ENCODE data around the gene MBOAT2. TPM values are rescaled to one million over a fixed set of nuclear protein-coding genes. Genes with fewer than 3 reads are reported as not detected.
A peak's percentile ranks its signal among the peaks of the same experiment; 100 is the strongest.

MBOAT2 gene
- polyA plus RNA-seq, 3 donors: 5.1 to 9.0 (median 5.5) TPM

- Histone ChIP-seq H3K9me3 (replicated peaks in 1 of 2; ENCODE audit: control insufficient read depth in 1 of 2, insufficient read depth in 1 of 2, low read length in 2 of 2) (no peaks in the 10 kb centered on the region), H3K4me2 (replicated peaks; ENCODE audit: extremely low read depth, low read length, poor library complexity, severe bottlenecking) (no peak overlapping the region), H3K27me3 (ENCODE audit: control insufficient read depth in 2 of 2, insufficient read depth in 2 of 2, low read length in 2 of 2) (no peaks in the 10 kb centered on the region), H3K4me1 (ENCODE audit: control insufficient read depth in 1 of 2, insufficient read depth in 2 of 2, low read length in 2 of 2) (peaks cover 33 to 43% of the 10 kb centered on the region in 2 donors), H3K4me3 (replicated peaks in 1 of 3; ENCODE audit: low read depth in 2 of 3, low read length in 3 of 3) (no peak overlapping the region), H3K9ac (ENCODE audit: insufficient read depth, low read length, poor library complexity, severe bottlenecking) (no peak overlapping the region), H3K27ac (ENCODE audit: low read depth in 1 of 2, low read length in 2 of 2) (no peak overlapping the region), H3K79me2 (ENCODE audit: insufficient read depth, low read length) (peaks cover 91% of the 10 kb centered on the region), H2AFZ (ENCODE audit: insufficient read depth, low read depth, low read length, poor library complexity, severe bottlenecking) (no peak overlapping the region), H4K20me1 (ENCODE audit: insufficient read depth, low read length) (no peaks in the 10 kb centered on the region), H3K36me3 (replicated peaks in 1 of 2; ENCODE audit: control insufficient read depth in 1 of 2, insufficient read depth in 2 of 2, low read length in 2 of 2) (no peaks in the 10 kb centered on the region)
- Mint-ChIP-seq H3K27me3 (ENCODE audit: low read depth in 3 of 3) (peaks cover 0 to 2% (median 0%) of the 10 kb centered on the region in 3 donors), H3K4me3 (no peak overlapping the region), H3K9me3 (no peaks in the 10 kb centered on the region), H3K27ac (no peak overlapping the region), H3K36me3 (no peaks in the 10 kb centered on the region), H3K4me1 (peaks cover 48% of the 10 kb centered on the region)
- DNase-seq: no peak
- 100% methylated on average over 1 of the region's 3 CpGs for WGBS (ENCODE audit: insufficient coverage)
- intact Hi-C loops (cut with micrococcal nuclease): no loop called here
- TF ChIP-seq CTCF (IDR thresholded peaks at IDR 0.05): no peak
Observed at GRCh38 chr2:8999102-8999446, 4.4 kb downstream of the MBOAT2 start.

GRCh38 chr2:8998418-8999101, 4.9 kb downstream of the MBOAT2 start:
- no peak overlapping the region for H3K27ac ChIP-seq (ENCODE audit: low read depth in 1 of 2, low read length in 2 of 2)
- H4K20me1 ChIP-seq (ENCODE audit: insufficient read depth, low read length): no peaks in the 10 kb centered on the region
- H2AFZ ChIP-seq (ENCODE audit: insufficient read depth, low read depth, low read length, poor library complexity, severe bottlenecking): no peak overlapping the region
- Mint-ChIP-seq H3K9me3 (no peaks in the 10 kb centered on the region), H3K27me3 (ENCODE audit: low read depth in 3 of 3) (peaks cover 0 to 2% (median 0%) of the 10 kb centered on the region in 3 donors), H3K4me3 (no peak overlapping the region), H3K36me3 (no peaks in the 10 kb centered on the region), H3K4me1 (peaks cover 48% of the 10 kb centered on the region), H3K27ac (peak overlapping the region in 1 of 7 donors; percentile 31)
- no peak for DNase-seq
- H3K4me3 ChIP-seq (replicated peaks in 1 of 3; ENCODE audit: low read depth in 2 of 3, low read length in 3 of 3): no peak overlapping the region
- WGBS (ENCODE audit: insufficient coverage): 68% methylated on average over 3 of the region's 9 CpGs
- H3K4me2 ChIP-seq (replicated peaks; ENCODE audit: extremely low read depth, low read length, poor library complexity, severe bottlenecking): no peak overlapping the region
- intact Hi-C loops (cut with micrococcal nuclease): no loop called here
- no peak overlapping the region for H3K9ac ChIP-seq (ENCODE audit: insufficient read depth, low read length, poor library complexity, severe bottlenecking)
- H3K9me3 ChIP-seq (replicated peaks in 1 of 2; ENCODE audit: control insufficient read depth in 1 of 2, insufficient read depth in 1 of 2, low read length in 2 of 2): no peaks in the 10 kb centered on the region
- H3K79me2 ChIP-seq (ENCODE audit: insufficient read depth, low read length): peaks cover 96% of the 10 kb centered on the region
- H3K4me1 ChIP-seq (ENCODE audit: control insufficient read depth in 1 of 2, insufficient read depth in 2 of 2, low read length in 2 of 2): peaks cover 33 to 40% of the 10 kb centered on the region in 2 donors
- TF ChIP-seq CTCF (IDR thresholded peaks at IDR 0.05): no peak
- no peaks in the 10 kb centered on the region for H3K36me3 ChIP-seq (replicated peaks in 1 of 2; ENCODE audit: control insufficient read depth in 1 of 2, insufficient read depth in 2 of 2, low read length in 2 of 2)
- H3K27me3 ChIP-seq (ENCODE audit: control insufficient read depth in 2 of 2, insufficient read depth in 2 of 2, low read length in 2 of 2): no peaks in the 10 kb centered on the region

All from CD14-positive monocyte (primary cell).